GM19240 (cell line): Measurements from ENCODE around the gene PIK3CA.
A peak's percentile ranks its signal among the peaks of the same experiment; 100 is the strongest.
"Not testable (repeated sequence)": the region's sequence is repeated elsewhere in the genome, so short reads cannot be mapped to it uniquely, and the experiment has no call there.

Source experiments
- DNase-seq: peaks from one replicate; pipeline ENCODE4 v3.0.0; 2011; ENCODE audit warnings: low spot score; ENCODE audit not compliant: insufficient read length

Gene PIK3CA

GRCh38 chr3:179260949-179261765 is 113.0 kb downstream of the PIK3CA start:
- peak; percentile 67 for DNase-seq

- no peak for DNase-seq
These were observed 115.0 kb downstream of the PIK3CA start for GRCh38 chr3:179263134-179263533.

DNA sequence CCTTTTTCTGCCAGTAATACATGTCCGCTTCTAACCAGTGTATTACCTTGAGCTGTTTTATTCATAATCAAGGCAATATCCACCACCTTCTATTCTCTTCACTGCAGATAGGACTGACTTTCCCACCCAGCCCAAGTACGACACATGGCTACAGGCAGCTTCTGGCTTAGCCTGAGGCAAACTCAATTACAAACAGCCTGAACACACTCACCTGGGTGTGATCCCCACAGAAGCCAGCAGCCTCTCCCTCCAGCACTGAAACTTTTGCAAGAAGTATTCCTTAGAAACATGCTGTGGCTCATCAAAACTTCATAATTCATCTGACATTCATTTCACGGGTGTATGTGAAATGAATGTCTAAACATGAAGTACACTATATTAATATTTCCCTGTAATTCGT is 116.3 kb downstream of the PIK3CA start:
- no peak for DNase-seq

- DNase-seq: no peak
These were observed 116.9 kb downstream of the PIK3CA start for GRCh38 chr3:179265092-179265491.

GRCh38 chr3:179265875-179266274 is 117.7 kb downstream of the PIK3CA start:
- no peak for DNase-seq

GRCh38 chr3:179266701-179267211 is 118.6 kb downstream of the PIK3CA start:
- no peak for DNase-seq

- no peak for DNase-seq
These were observed 120.4 kb downstream of the PIK3CA start for GRCh38 chr3:179268400-179269051.

DNA sequence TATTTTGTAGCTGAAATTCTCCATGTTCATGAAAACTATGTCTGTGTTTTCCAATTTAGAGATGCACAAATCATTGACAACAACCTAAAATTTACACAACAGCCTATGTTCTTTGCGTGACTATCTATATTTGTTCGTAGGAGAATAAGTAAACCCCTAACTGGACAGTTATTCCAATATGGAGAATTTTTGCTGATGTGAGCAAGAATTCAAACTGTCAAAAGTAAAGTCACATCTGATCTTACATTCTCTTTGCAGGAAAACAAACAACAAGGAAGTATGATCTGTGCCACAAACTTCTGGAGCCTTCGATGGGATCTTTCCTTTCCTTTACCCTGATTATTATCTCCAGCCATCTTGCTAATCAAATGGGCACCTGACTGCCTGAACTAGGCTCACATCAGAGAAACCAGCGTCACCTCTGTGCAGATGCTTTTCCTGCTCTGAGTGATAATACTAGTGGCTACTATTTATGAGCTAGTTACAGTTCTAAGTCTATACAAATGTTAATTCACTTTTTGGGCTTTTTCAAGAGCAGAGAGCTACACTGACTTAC is 121.1 kb downstream of the PIK3CA start:
- DNase-seq: no peak

- DNase-seq: no peak
These were observed 124.2 kb downstream of the PIK3CA start for GRCh38 chr3:179272385-179272784.

- DNase-seq: not testable (repeated sequence)
These were observed 126.3 kb downstream of the PIK3CA start for GRCh38 chr3:179274434-179274833.

GRCh38 chr3:179276001-179276400 is 127.8 kb downstream of the PIK3CA start:
- DNase-seq: no peak

- DNase-seq: no peak
These were observed 128.6 kb downstream of the PIK3CA start for GRCh38 chr3:179276743-179277142.

- no peak for DNase-seq
These were observed 130.0 kb downstream of the PIK3CA start for GRCh38 chr3:179278151-179278550.

DNA sequence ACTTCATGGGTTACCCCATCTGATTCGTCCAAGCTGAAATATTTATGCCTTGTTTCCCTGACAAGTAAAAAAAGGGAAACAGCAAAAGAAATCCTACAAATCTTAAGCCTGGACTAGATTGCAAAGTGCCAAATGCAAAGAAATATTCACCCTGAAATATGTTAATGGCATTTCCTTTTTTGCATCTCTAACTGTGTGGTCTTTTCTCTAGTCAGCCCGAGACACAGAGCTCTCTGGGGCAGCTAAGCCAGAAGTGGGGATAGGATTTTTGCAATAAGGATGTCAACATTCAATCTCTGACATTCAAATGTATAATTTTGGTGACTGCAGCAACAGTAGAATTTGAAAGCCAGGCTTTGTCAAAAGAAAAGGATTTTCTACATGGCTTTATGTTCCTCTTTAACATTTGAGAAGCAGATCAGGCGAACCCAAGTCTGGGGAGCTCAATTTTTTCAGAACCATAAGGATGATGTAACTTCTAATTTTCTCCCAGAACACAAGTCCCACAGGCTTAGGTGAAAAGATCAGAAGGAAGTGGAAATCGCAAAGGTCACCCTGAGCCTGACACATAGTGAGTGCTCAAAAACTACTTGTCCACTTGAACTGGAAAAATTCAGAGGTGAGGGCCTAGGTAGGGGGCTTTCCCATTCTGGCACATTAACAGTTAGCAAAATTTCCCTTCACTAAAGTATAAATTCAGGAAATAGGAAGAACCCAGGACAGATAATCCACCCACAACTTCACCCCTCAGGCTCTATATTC is 131.0 kb downstream of the PIK3CA start:
- DNase-seq: no peak

- DNase-seq: no peak
These were observed 131.7 kb downstream of the PIK3CA start for GRCh38 chr3:179279837-179280236.

DNA sequence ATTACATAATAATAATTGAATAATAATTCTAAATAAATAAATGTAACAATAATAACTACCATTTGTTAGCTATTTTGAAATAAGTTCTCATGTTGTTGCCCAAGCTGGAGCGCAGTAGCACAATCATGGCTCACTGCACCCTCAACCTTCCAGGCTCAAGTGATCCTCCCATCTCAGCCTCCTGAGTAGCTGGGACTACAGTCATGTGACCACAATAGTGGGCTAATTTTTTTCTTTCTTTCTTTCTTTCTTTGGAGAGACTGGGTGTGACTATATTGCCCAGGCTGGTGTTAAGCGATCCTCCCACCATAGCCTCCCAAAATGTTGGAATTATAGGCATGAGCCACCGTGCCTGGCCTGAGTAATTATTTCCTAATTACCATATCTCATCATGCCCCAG is 133.7 kb downstream of the PIK3CA start:
- DNase-seq: no peak

DNA sequence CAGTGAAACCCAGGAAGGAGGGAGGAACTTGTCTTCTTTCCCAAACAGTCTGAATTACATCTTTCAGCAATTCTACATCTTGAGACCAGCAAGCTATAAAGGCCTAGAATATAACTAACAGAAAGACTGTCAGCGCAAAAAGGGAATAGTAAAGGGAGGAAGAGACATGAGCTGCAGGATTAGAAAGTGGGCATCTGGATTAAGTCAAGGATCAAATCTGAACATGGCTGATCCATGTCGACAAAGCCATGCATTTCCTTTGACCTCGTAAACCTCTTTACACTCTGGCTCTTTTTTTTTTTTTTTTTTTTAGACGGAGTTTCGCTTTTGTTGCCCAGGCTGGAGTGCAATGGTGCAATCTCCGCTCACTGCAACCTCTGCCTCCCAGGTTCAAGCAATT is 138.2 kb downstream of the PIK3CA start:
- DNase-seq: no peak

DNA sequence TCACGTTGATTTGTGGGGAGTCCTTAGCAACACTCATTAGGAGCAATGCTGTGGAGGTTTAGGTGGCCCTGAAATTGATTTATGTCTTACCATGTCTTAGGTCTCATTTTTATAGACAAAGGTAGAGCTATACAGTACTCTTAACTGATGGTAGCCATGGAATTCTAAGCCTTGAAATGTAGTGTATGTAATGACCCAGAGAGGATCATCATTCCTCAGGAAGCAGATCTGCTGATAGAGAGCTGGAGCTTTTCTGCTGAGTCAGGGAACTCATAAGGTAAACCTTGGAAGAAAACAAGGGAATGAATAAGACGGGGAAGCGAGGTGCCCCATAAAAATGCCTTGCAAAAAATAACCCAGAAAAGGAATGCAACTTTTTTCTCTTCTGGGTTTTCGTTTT is 140.7 kb downstream of the PIK3CA start:
- no peak for DNase-seq

- no peak for DNase-seq
These were observed 141.1 kb downstream of the PIK3CA start for GRCh38 chr3:179289295-179289694.
